Fibroblast of villous mesenchyme (primary cell): Measurements from ENCODE around the gene ASPSCR1. TPM values are rescaled to one million over a fixed set of nuclear protein-coding genes. Genes with fewer than 3 reads are reported as not detected.

ENCODE experiments used
- DNase-seq: peaks from one replicate; pipeline ENCODE4 v3.0.0-alpha.2; 2010; ENCODE audit warnings: low read depth
- H3K4me3 ChIP-seq: 2 replicates; pipeline ENCODE4 v1.5.1; 2011; ENCODE audit warnings: low read depth, mild to moderate bottlenecking, low read length
- CTCF ChIP-seq: IDR thresholded peaks from 2 replicates; pipeline ENCODE4 v1.5.1; 2012; ENCODE audit warnings: low read depth, mild to moderate bottlenecking, low read length; ENCODE audit not compliant: insufficient read depth
- total RNA-seq: library from RNA; depleted of rRNA; stranded (reverse); fragments of >200 nt; gene quantifications from 2 replicates; pipeline ENCODE4 v1.2.3, GENCODE V29; 2012

The ASPSCR1 gene
- total RNA-seq, 1 donor, result 28.5 TPM

GRCh38 chr17:82062076-82062983 lies 84.9 kb downstream of the ASPSCR1 start:
- DNase-seq, result no peak
- no peak overlapping the region for H3K4me3 ChIP-seq
- no peak for TF ChIP-seq CTCF

DNA sequence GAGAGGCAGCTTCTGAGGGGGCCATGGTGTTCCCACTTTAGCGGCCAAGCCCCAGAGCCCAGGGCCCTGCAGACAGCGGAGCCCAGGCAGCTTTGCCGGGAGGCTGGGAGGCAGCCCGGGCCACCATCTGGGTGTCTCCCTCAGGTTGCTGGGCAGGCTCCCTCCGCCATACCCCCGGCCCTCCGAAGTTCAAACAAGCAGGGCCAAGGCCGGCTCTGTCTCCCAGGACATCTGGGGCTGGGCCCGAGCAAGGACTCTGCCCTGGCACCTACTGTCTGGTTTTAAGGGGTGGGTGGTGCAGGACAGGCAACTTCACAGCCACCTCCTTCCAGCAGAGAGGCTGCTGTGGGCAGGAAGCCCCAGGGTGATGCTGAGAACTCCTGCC lies 85.5 kb downstream of the ASPSCR1 start:
- no peak overlapping the region for H3K4me3 ChIP-seq
- TF ChIP-seq CTCF, result no peak
- DNase-seq, result no peak

- no peak overlapping the region for H3K4me3 ChIP-seq
- TF ChIP-seq CTCF, result no peak
- DNase-seq, result no peak
Observed at GRCh38 chr17:82063424-82064415, 86.3 kb downstream of the ASPSCR1 start.

DNA sequence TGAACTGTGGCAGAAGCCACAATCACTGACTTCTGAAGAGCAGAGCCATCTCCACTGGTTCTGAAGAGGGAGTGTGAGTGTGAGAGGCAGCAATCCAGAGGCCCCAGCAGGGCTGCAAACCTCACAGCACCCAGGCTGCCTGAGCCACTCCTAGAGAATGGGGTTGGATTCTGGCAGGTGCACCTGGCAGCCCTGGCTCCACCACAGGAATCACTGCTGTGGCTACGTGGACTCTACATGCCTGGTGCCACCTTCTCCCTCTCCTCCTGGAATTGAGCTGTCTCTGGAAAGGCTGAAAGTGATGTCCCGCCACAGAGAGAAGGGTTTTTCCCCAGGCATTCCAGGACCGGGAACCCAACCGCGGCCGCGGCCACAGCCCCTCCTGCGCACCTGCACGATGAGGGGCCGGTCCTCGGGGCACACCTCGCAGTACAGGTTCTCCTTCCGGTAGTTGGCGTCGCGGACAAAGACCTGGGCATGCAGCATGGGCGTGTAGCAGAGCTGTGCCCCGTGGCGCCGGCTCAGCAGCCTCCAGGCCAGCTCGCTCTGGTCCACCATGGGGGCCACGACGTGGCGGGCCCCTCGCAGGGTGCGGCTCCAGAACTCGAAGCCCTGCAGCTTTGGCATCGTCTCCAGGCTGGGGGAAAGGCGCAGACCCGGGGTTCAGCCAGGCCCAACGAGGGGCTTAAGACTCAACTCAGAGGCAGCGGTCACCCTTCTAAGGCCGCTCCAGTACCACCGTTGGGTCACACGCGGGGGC lies 87.2 kb downstream of the ASPSCR1 start:
- TF ChIP-seq CTCF, result no peak
- DNase-seq, result no peak
- H3K4me3 ChIP-seq, result peak overlapping the region; percentile 82

GRCh38 chr17:82065193-82065637 lies 87.8 kb downstream of the ASPSCR1 start:
- H3K4me3 ChIP-seq, result peak overlapping the region; percentile 82
- DNase-seq, result peak; percentile 51
- TF ChIP-seq CTCF, result no peak

- peak within 1 kb of the TSS; percentile 82 for H3K4me3 ChIP-seq
- TF ChIP-seq CTCF, result no peak
- DNase-seq, result peak; percentile 60
Observed at GRCh38 chr17:82065638-82066303, 88.3 kb downstream of the ASPSCR1 start, which contains the start of gene DUS1L. TSS of gene DUS1L (minus strand) at chr17:82065804. CDS start at chr17:82065059, 745 bp downstream.
